Esophagus muscularis mucosa (tissue), 4 donors: ENCODE results near the gene DLX4. TPM values are rescaled to one million over a fixed set of nuclear protein-coding genes. Genes with fewer than 3 reads are reported as not detected.

ENCODE experiments used
- DNase-seq: peaks from one replicate; pipeline ENCODE4 v3.0.0-alpha.2; 2017; ENCODE audit errors: extremely low spot score
- H3K27ac ChIP-seq, 4 donors: fragments of 200-600 bp; sonication (generic); replicated peaks in 1 of 4; 1 replicate in 3 of 4; 2 replicates in 1 of 4; pipeline ENCODE4 v1.5.1; 2016 to 2019; ENCODE audit warnings: mild to moderate bottlenecking in 1 of 4
- H3K27me3 ChIP-seq, 4 donors: fragments of 200-600 bp; sonication (generic); one replicate each; pipeline versions ENCODE4 v1.5.1 to v1.6.0; 2016 to 2019
- H3K36me3 ChIP-seq, 4 donors: fragments of 200-600 bp; sonication (generic); one replicate each; pipeline ENCODE4 v1.5.1; 2016 to 2019
- H3K4me1 ChIP-seq, 4 donors: fragments of 200-600 bp; sonication (generic); one replicate each; pipeline ENCODE4 v1.5.1; 2016 to 2019
- H3K4me3 ChIP-seq, 4 donors: fragments of 200-600 bp; sonication (generic); 1 replicate in 2 of 4; 2 replicates in 2 of 4; pipeline ENCODE4 v1.5.1; 2016 to 2019; ENCODE audit warnings: mild to moderate bottlenecking in 4 of 4, moderate library complexity in 1 of 4
- H3K9me3 ChIP-seq, 4 donors: fragments of 200-600 bp; sonication (generic); 1 replicate in 3 of 4; 2 replicates in 1 of 4; pipeline ENCODE4 v1.5.1; 2016 to 2019
- EP300 ChIP-seq: sonication (generic); formaldehyde crosslinking; IDR thresholded peaks from one replicate; pipeline ENCODE4 v1.6.1; 2017; ENCODE audit warnings: antibody characterized with exemption
- POLR2A ChIP-seq: fragments of 450-650 bp; IDR thresholded peaks from one replicate; pipeline ENCODE4 v1.6.1; 2017; ENCODE audit warnings: antibody characterized with exemption, moderate library complexity, mild to moderate bottlenecking, low read depth
- POLR2AphosphoS5 ChIP-seq, 2 donors: sonication (generic); formaldehyde crosslinking; IDR thresholded peaks; one replicate each; pipeline ENCODE4 v1.6.1; 2017; ENCODE audit warnings: antibody characterized with exemption in 2 of 2
- WGBS: methylation state at CpG from one replicate; pipeline ENCODE4 v1.1.5; 2018; 5-methylcytosine and 5-hydroxymethylcytosine counted together
- intact Hi-C: fragments of 100-400 bp; cut with DNase I; formaldehyde crosslinking; loops from one replicate; pipeline ENCODE4 v1.15.1; 2023
- total RNA-seq, 4 donors: library from RNA; depleted of rRNA; stranded (reverse); fragments of >200 nt; gene quantifications; one replicate each; pipeline versions ENCODE4 v1.1.0 to v1.2.1, GENCODE V29; 2016
- TF ChIP-seq, protein P1 (sequence below), 3 experiments: fragments of 200-600 bp in 2 of 3; fragments of 450-650 bp in 1 of 3; sonication (generic) in 2 of 3; IDR thresholded peaks; one replicate each; pipeline ENCODE4 v1.5.1; 2017 to 2019; ENCODE audit warnings: antibody characterized with exemption in 3 of 3, mild to moderate bottlenecking in 2 of 3, moderate library complexity in 1 of 3

DLX4 gene
- total RNA-seq, 4 donors from 2014 or later = not detected

DNA sequence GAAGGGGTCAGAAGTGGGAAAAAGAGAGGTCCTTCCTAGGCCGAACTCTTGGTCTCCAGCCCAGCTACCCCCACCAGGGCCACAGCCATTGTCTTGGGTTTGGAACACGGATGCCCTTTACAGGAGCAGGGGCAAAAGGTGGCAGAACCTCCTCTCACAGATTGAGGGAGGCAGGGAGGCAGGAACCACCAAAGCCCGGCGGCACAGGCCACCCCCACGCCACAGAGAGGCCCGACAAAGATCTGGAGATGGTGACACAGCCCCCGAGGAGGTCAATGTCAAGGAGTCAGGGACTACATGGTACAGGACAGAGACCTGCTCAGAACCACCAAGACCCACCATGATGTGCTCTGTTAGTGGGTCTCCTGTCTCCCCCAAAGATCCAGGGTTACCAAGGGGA lies 44.4 kb upstream of the DLX4 start:
- DNase-seq = no peak
- Histone ChIP-seq H3K27me3 (peaks cover 0 to 49% (median 0%) of the 10 kb centered on the region in 4 donors), H3K4me3 (no peak overlapping the region), H3K9me3 (no peaks in the 10 kb centered on the region), H3K36me3 (no peaks in the 10 kb centered on the region), H3K4me1 (peaks cover 0 to 7% (median 1%) of the 10 kb centered on the region in 4 donors), H3K27ac (no peak overlapping the region)
- intact Hi-C loops = no loop called here
- 86% methylated on average over 7 of the region's 7 CpGs for WGBS
- TF ChIP-seq POLR2AphosphoS5 (IDR thresholded peaks at IDR 0.05) = no peak
- no peak for TF ChIP-seq POLR2A

DNA sequence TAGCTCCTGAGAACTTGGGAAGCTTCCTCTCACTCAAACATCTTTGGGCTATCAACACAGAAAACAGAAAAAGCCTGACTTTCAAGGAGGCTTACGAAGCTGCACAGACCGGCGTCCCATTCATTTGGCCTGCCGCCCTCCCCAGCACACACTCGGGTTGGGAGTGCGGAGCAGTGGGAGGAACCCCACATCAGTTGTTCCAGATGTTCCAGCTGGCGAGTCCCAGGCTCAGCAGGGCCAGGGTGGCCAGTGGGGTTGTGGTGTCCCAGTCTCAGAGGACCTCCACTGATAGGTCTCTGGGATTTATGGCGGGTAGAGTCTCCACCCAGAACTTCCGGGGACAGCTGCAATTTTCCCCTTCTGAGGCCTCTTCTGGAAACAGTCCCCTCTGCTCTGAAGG lies 43.1 kb upstream of the DLX4 start:
- DNase-seq = no peak

DNA sequence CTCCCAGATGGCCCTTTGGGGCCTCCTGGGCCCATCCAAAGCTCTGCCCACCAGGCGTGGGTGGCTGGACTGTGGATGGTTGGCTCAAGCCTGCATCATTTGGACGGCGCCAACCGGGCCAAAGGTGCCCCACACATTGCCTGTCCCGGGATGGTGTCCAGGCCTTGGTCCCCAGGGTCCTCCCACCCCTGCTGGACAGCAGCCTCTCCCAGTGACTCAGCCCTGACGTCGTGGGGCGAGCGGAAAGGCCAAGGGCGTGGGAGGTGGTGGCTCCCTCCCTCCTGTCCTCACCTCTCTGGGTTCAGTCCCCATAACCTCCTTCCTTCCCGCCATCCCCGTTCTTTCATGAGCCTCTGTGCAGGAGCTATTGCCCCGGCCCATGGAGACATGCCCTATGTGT lies 42.1 kb upstream of the DLX4 start:
- intact Hi-C loops = no loop called here
- no peak for DNase-seq
- H3K4me3 ChIP-seq = no peak overlapping the region
- H3K36me3 ChIP-seq = no peaks in the 10 kb centered on the region
- 86% methylated on average over 11 of the region's 13 CpGs for WGBS
- H3K9me3 ChIP-seq = no peaks in the 10 kb centered on the region
- peaks cover 0 to 72% (median 0%) of the 10 kb centered on the region in 4 donors for H3K27me3 ChIP-seq
- H3K4me1 ChIP-seq = peaks cover 0 to 7% (median 1%) of the 10 kb centered on the region in 4 donors
- no peak for TF ChIP-seq POLR2A
- TF ChIP-seq, protein P1, sequence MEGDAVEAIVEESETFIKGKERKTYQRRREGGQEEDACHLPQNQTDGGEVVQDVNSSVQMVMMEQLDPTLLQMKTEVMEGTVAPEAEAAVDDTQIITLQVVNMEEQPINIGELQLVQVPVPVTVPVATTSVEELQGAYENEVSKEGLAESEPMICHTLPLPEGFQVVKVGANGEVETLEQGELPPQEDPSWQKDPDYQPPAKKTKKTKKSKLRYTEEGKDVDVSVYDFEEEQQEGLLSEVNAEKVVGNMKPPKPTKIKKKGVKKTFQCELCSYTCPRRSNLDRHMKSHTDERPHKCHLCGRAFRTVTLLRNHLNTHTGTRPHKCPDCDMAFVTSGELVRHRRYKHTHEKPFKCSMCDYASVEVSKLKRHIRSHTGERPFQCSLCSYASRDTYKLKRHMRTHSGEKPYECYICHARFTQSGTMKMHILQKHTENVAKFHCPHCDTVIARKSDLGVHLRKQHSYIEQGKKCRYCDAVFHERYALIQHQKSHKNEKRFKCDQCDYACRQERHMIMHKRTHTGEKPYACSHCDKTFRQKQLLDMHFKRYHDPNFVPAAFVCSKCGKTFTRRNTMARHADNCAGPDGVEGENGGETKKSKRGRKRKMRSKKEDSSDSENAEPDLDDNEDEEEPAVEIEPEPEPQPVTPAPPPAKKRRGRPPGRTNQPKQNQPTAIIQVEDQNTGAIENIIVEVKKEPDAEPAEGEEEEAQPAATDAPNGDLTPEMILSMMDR (IDR thresholded peaks at IDR 0.05) = no peak
- TF ChIP-seq EP300 = no peak
- TF ChIP-seq POLR2AphosphoS5 (IDR thresholded peaks at IDR 0.05) = no peak
- no peak overlapping the region for H3K27ac ChIP-seq

More for the DNA sequence above, 43.1 kb upstream of the DLX4 start:
- intact Hi-C loops = no loop called here
- no peak overlapping the region for H3K27ac ChIP-seq
- TF ChIP-seq, protein P1 (IDR thresholded peaks at IDR 0.05) = no peak
- no peak for TF ChIP-seq POLR2A
- no peak for TF ChIP-seq POLR2AphosphoS5 (IDR thresholded peaks at IDR 0.05)
- TF ChIP-seq EP300 = no peak
- H3K9me3 ChIP-seq = no peaks in the 10 kb centered on the region
- 69% methylated on average over 3 of the region's 9 CpGs for WGBS
- no peaks in the 10 kb centered on the region for H3K36me3 ChIP-seq
- H3K4me1 ChIP-seq = peaks cover 0 to 7% (median 1%) of the 10 kb centered on the region in 4 donors
- H3K27me3 ChIP-seq = peaks cover 0 to 63% (median 0%) of the 10 kb centered on the region in 4 donors
- no peak overlapping the region for H3K4me3 ChIP-seq

DNA sequence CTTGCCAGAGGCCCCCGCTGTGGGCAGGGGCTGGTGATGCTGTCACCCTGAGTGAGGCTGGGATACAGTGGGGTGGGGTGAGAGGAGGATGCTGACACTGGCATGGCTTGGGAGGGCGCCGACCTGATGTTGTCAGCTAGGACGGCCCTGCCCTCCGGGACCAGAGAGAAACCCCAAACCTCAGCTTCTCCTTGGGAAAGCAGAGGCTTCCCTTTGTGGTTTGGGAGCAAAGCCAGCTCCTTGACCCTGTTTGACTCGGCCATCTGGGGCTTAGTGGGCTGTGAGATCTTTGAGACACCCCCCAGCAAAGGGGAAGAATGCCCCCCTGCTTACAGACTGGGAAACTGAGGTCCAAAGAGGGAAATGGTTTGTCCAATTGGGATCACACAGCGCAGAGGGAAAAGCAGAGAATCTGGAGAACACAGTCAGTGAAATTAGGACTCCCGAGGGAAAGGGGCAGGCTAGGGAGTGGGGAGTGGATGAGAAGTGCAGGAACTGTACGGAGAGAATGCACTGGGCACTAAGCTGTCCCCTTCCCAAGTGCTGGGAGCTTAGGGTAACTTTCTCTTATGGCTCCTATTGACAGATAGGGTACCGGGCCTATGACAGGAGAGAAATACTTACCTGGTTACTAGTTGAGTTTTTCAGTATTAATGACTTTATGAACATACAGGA lies 40.7 kb upstream of the DLX4 start:
- H3K4me3 ChIP-seq = no peak overlapping the region
- intact Hi-C loops = no loop called here
- DNase-seq = no peak
- no peaks in the 10 kb centered on the region for H3K9me3 ChIP-seq
- peaks cover 0 to 85% (median 0%) of the 10 kb centered on the region in 4 donors for H3K27me3 ChIP-seq
- WGBS = 63% methylated on average over 6 of the region's 10 CpGs
- H3K4me1 ChIP-seq = peaks cover 0 to 7% (median 1%) of the 10 kb centered on the region in 4 donors
- H3K36me3 ChIP-seq = no peaks in the 10 kb centered on the region
- no peak overlapping the region for H3K27ac ChIP-seq
- TF ChIP-seq POLR2A = no peak
- TF ChIP-seq, protein P1 (IDR thresholded peaks at IDR 0.05) = no peak
- TF ChIP-seq EP300 = no peak
- no peak for TF ChIP-seq POLR2AphosphoS5 (IDR thresholded peaks at IDR 0.05)

DNA sequence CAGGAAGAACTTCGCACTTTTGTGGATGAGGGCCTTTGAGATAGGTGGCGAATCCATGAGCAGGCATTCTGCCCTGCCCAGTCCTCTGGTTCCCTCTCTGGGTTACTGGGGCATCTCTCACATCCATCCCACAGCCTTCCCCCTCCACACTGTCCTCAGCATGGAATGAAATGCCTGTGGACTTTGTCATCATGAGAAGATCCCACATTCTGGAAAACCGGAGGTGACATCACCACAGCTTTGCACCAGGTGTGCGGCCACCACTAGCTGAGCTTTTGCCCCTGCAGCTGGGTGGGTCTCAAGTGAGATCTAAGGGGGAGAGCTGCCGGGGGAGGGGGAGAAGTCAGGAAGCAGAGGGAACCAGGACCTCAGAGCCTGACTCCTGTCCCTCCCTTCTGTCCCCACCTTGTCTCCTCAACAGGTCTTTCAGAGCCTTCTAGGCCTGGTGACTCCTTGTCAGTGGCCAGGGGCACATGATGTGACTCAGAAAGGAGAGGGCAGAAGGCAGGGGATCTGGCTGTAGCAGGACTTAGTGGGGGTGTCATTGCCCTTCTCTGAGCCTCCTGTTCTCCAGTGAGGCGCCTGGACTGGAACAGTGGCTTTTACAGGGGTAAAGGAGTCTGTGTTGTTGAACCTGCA lies 40.0 kb upstream of the DLX4 start:
- Histone ChIP-seq H3K9me3 (no peaks in the 10 kb centered on the region), H3K36me3 (no peaks in the 10 kb centered on the region), H3K4me3 (no peak overlapping the region), H3K4me1 (peaks cover 0 to 7% (median 1%) of the 10 kb centered on the region in 4 donors), H3K27ac (no peak overlapping the region), H3K27me3 (peaks cover 0 to 81% (median 0%) of the 10 kb centered on the region in 4 donors)
- intact Hi-C loops = no loop called here
- 84% methylated on average over 6 of the region's 6 CpGs for WGBS
- no peak for DNase-seq
- TF ChIP-seq EP300 (no peak), POLR2A (no peak), POLR2AphosphoS5 (IDR thresholded peaks at IDR 0.05) (no peak)
- TF ChIP-seq, protein P1 (IDR thresholded peaks at IDR 0.05) = no peak
